ENCODE measurements around the gene DCLK3.

The DCLK3 gene

GRCh38 chr3:36707623-36708409 lies 56.5 kb downstream of the DCLK3 start:
- DNase-seq, result peak; percentile 17

GRCh38 chr3:36705015-36705414 lies 59.3 kb downstream of the DCLK3 start:
- no peak for DNase-seq

- DNase-seq, result no peak
Measured at GRCh38 chr3:36704280-36704679, 60.1 kb downstream of the DCLK3 start.

- no peak for DNase-seq
Measured at GRCh38 chr3:36701249-36701572, 63.1 kb downstream of the DCLK3 start.

DNA sequence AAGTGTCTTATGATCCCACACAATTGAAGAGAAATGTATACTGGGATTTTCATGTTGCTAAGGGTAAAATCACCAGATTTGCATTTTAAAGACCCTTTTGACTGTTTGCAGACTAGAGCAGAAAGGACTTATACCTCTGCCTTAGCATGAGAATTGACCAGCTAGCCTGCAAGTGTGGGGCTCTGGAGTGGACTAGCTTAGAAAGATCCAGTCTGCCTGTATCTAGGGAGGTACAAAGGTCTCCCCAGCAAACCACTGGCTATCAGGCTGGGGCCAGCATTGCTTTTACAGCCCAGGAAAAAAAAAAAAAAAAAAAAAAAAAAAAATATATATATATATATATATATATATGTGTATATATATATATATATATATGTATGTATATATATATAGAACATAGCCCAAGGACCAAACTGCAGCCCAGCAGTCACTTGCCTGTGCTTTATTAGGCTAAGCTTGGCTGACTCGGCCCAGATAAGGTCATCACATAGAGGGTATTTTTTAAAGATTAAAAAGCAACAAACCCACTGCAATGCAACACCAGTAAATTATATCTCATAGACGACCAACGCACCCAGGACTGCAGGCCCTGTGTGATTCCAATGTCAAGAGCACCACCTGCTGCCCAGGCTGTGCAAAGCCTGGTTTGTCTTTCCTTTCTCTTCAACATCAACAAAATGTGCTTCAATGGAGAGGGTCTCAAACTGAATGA lies 63.7 kb downstream of the DCLK3 start:
- DNase-seq, result peak; percentile 27

DNA sequence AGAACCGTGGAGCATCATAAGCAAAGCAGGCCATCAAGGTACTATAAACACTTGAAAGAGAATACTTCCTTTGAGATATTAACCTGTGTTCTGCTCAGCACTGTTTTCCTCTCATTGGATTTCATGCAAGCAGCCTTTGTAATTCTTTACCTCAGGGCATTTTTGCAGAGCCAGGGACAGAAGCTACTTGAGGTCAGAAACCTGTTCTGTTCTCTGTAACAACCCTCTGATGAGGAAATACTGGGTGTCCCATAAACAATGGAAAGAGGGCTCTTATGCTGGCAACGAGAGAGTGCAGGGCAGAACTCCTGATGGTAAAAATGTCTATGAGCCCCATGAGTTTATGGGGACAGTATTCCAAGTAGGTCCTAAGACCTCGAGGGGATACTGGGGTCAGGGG lies 66.0 kb downstream of the DCLK3 start:
- no peak for DNase-seq

- DNase-seq, result no peak
Measured at GRCh38 chr3:36697229-36698001, 66.9 kb downstream of the DCLK3 start.

DNA sequence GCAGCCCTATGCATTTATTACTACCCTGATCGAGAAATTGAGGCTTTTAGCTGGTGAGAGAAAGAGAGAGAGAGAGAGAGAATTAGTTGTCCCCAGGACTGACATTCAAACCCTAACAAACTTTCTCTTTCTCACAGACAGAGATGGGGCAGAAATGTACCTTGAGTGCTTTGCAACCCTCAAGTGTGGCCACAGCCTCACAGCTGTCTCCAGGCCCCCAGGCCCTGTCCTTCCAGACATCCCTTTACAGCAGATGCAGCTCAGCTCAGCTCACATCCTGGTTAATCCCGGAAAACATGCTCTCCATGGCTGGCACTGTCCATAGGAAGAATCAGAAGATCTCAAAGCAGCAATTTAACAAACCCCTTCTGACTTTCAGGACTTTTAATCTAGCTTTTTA lies 67.6 kb downstream of the DCLK3 start:
- DNase-seq, result no peak

- DNase-seq, result no peak
Measured at GRCh38 chr3:36695769-36696137, 68.6 kb downstream of the DCLK3 start.

DNA sequence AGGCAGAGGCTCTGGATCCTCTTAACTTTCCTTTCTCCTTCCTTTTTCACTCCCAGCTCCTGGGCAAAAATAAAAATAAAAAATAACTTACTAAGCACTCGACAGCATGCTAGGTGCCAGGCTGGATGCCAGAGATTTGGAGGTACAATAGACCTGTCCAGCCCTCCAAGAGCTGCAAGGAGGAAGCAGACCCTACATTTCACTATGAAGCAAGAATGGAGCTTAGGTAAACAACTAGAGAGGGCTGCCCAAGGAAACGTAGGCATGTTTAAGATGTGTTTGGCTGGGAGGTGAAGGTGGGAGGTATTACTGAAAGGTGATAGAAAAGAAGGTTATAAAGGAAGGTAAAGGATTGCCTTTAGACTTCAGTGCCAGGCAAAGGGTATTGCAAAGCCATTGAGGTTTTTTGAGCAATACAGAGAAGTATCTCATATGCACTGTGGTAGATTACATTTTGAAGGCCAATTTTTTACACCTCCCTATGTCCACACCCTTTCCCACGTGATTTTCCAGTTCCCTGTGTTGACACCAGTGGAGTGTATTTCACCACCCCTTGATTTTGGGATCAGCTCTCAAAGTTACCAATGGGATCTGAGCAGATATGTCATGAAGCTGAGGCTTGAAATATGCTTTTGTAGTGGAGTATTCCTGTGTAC lies 69.1 kb downstream of the DCLK3 start:
- DNase-seq, result no peak

GRCh38 chr3:36693670-36694069 lies 70.7 kb downstream of the DCLK3 start:
- no peak for DNase-seq

- no peak for DNase-seq
Measured at GRCh38 chr3:36689560-36689959, 74.8 kb downstream of the DCLK3 start.

DNA sequence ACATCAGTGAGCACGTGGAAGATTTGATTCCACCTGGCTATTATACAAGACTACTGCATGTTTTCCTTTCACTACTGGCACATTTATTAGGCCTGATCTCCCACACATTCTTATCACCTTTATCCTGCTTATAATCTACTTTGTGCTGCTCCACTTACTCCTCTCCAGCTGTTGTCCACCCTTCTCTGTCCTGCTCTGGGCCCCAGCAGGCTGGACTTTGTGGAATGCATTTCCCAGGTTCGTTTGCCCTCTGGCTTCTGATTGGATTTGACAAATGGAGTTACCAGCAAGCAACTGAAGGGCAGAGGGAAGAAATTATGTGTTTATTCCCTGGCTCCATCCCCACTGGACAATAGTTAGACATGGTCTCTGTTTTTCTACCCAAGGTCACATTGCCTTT lies 75.5 kb downstream of the DCLK3 start:
- no peak for DNase-seq

- DNase-seq, result no peak
Measured at GRCh38 chr3:36686516-36686915, 77.8 kb downstream of the DCLK3 start.

DNA sequence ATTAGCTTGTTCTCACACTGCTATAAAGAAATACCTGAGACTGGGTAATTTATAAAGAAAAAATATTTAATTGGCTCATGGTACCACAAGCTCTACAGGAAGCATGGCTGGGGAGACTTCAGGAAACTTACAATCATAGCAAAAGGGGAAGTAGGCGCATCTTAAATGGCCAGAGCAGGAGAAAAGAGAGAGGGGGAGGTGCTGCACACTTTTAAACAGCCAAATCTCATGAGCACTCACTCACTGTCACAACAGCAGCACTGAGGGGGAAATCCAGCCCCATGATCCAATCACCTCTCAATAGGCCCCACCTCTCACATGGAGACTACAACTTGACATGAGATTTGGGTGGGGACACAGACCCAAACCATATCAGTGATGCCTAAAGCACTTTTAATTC lies 82.5 kb downstream of the DCLK3 start:
- no peak for DNase-seq

- no peak for DNase-seq
Measured at GRCh38 chr3:36680952-36681351, 83.4 kb downstream of the DCLK3 start.

- no peak for DNase-seq
Measured at GRCh38 chr3:36679384-36680200, 84.8 kb downstream of the DCLK3 start.

GRCh38 chr3:36678216-36679013 lies 85.9 kb downstream of the DCLK3 start:
- DNase-seq, result no peak

DNA sequence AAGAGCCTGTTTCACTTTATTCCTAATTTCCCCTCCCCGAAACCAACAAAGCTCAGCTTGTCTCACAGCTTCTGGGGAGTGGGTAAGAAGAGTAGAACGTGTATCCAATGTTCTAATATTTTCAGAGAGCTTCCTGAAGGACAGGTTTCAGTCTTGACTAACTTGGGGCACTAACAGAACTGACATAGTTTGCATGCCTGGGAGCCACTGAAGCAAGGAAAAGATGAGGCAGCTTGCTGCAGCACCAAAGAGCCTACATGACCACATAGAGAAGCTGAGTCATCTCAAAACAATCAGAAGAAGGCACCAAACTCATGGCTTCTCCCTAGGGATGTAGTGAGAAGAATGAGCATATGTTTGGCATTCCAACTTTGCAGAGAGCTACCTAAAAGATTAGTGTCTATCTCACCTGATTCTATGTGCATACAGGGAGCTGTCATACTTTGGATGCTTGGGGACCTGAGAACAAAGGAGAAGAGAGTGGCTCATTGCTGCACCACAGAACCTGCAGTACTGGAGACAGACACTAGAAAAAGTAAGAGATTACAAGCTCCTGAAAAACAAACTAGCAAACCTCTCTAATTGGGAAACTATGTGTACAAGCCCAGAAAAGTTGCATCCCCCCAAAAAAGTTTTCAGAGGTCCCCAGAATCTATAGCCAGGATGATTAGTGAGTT lies 86.9 kb downstream of the DCLK3 start:
- DNase-seq, result no peak

- DNase-seq, result no peak
Measured at GRCh38 chr3:36674816-36675215, 89.5 kb downstream of the DCLK3 start.

- no peak for DNase-seq
Measured at GRCh38 chr3:36669764-36670163, 94.6 kb downstream of the DCLK3 start.
